Activated B cell treated with CpG ODN at 0.5 μM for 24 hours (primary cell): ENCODE data around the gene HTR2B. TPM values are rescaled to one million over a fixed set of nuclear protein-coding genes. Genes with fewer than 3 reads are reported as not detected.
A peak's percentile ranks its signal among the peaks of the same experiment; 100 is the strongest.

ENCODE experiments used
- ATAC-seq: fragments of 200-7000 bp; cut with Tn5 transposase; one replicate; pipeline ENCODE4 v1.10.0; 2021; ENCODE audit warnings: low read depth, mild to moderate bottlenecking, moderate library complexity
- CTCF ChIA-PET: fragments of 350-600 bp; sonication (Branson Sonifier 250); formaldehyde crosslinking; loops from one replicate; lab custom pipeline; 2021; ENCODE audit warnings: antibody characterized with exemption; lab: Charles Lee
- POLR2A ChIA-PET: fragments of 350-600 bp; sonication (Branson Sonifier 250); formaldehyde crosslinking; loops from one replicate; lab custom pipeline; 2021; ENCODE audit warnings: antibody characterized with exemption; lab: Charles Lee
- DNase-seq: peaks from one replicate; pipeline ENCODE4 v3.0.0; 2022
- H3K27ac Mint-ChIP-seq: one replicate; pipeline ENCODE4 v1.8.0; 2020; ENCODE audit warnings: mixed read lengths
- H3K27me3 Mint-ChIP-seq: one replicate; pipeline ENCODE4 v1.8.0; 2021; ENCODE audit warnings: mixed read lengths
- H3K36me3 Mint-ChIP-seq: one replicate; pipeline ENCODE4 v1.8.0; 2021; ENCODE audit warnings: low read depth, mixed read lengths
- H3K4me1 Mint-ChIP-seq: one replicate; pipeline ENCODE4 v1.8.0; 2021; ENCODE audit warnings: mixed read lengths
- H3K4me3 Mint-ChIP-seq: one replicate; pipeline ENCODE4 v1.8.0; 2020; ENCODE audit warnings: mild to moderate bottlenecking, mixed read lengths
- H3K9me3 Mint-ChIP-seq: one replicate; pipeline ENCODE4 v1.8.0; 2020; ENCODE audit warnings: mixed read lengths
- intact Hi-C: fragments of 100-400 bp; cut with micrococcal nuclease; formaldehyde crosslinking; loops from one replicate; pipeline ENCODE4 v1.15.1; 2024
- total RNA-seq: library from RNA; stranded (reverse); gene quantifications from 2 replicates; pipeline ENCODE4 v1.2.3, GENCODE V29; 2022
- TF ChIP-seq, protein P1 (sequence below): fragments of 200-600 bp; IDR thresholded peaks from one replicate; pipeline ENCODE4 v1.8.0; 2022; ENCODE audit warnings: antibody characterized with exemption, mild to moderate bottlenecking

Gene HTR2B
- total RNA-seq, 1 donor from 2014 or later: not detected

- Mint-ChIP-seq H3K27ac (no peak overlapping the region), H3K4me1 (peaks cover 31% of the 10 kb centered on the region), H3K4me3 (no peak overlapping the region), H3K36me3 (peaks cover 55% of the 10 kb centered on the region), H3K9me3 (no peaks in the 10 kb centered on the region), H3K27me3 (no peaks in the 10 kb centered on the region)
- DNase-seq (no peak), ATAC-seq (no peak)
- intact Hi-C loops: no loop called here
- ChIA-PET CTCF (no interaction called here), POLR2A (no interaction called here)
- TF ChIP-seq, protein P1, sequence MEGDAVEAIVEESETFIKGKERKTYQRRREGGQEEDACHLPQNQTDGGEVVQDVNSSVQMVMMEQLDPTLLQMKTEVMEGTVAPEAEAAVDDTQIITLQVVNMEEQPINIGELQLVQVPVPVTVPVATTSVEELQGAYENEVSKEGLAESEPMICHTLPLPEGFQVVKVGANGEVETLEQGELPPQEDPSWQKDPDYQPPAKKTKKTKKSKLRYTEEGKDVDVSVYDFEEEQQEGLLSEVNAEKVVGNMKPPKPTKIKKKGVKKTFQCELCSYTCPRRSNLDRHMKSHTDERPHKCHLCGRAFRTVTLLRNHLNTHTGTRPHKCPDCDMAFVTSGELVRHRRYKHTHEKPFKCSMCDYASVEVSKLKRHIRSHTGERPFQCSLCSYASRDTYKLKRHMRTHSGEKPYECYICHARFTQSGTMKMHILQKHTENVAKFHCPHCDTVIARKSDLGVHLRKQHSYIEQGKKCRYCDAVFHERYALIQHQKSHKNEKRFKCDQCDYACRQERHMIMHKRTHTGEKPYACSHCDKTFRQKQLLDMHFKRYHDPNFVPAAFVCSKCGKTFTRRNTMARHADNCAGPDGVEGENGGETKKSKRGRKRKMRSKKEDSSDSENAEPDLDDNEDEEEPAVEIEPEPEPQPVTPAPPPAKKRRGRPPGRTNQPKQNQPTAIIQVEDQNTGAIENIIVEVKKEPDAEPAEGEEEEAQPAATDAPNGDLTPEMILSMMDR: no peak
Observed at GRCh38 chr2:231062776-231063175, 62.1 kb downstream of the HTR2B start.

GRCh38 chr2:231059756-231060155, 65.1 kb downstream of the HTR2B start:
- ChIA-PET CTCF (no interaction called here), POLR2A (no interaction called here)
- Mint-ChIP-seq H3K4me3 (no peak overlapping the region), H3K4me1 (peaks cover 39% of the 10 kb centered on the region), H3K36me3 (peaks cover 36% of the 10 kb centered on the region), H3K27me3 (no peaks in the 10 kb centered on the region), H3K9me3 (no peaks in the 10 kb centered on the region), H3K27ac (no peak overlapping the region)
- TF ChIP-seq, protein P1: no peak
- no peak for ATAC-seq
- intact Hi-C loops: loop anchor here (5.0 to 10.0 kb wide), 3 partner anchors 333 to 725 kb away; partner anchors contain the start of genes COPS7B, NCL and PDE6D
- DNase-seq: no peak

DNA sequence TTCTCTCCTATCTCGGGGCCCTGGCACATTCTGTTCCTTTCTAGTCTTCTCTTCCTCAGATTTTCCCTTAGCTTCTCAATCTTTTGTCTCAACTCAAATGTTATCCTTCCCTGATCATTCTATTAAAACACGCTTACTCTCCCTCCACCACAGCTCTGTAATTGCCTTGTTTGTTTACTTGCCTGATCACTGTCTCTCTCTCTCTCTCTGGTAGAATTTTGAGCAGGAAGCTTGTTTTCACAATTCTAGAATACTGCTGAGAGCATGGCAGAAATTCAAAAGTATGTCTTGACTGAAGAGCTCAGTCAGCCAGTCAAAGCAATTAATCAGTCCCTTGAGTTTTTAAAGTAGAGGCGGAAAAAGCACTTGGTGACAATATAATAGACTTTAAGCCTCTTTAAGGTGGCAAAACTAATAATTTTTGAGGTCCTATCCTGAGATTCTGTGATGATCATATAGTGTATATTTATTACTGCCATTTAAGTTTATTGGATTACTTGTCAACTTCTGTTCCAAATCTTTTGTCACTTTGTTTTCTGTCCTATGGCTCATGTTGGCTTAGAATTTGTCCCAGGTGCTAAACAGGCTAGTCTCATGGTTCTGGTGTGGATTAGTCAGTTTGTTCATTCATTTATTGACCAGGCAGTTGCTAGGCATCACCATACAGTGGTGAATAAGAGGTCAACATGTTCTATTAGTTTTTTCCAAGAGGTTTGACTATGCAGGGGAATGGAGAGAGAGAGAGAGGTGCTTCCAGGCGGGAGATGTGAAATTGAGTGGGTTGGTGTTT, 65.9 kb downstream of the HTR2B start:
- no peak for ATAC-seq
- peak overlapping the region; percentile 98 for H3K4me3 Mint-ChIP-seq
- H3K9me3 Mint-ChIP-seq: no peaks in the 10 kb centered on the region
- peaks cover 30% of the 10 kb centered on the region for H3K36me3 Mint-ChIP-seq
- H3K27me3 Mint-ChIP-seq: no peaks in the 10 kb centered on the region
- ChIA-PET CTCF (no interaction called here), POLR2A (no interaction called here)
- intact Hi-C loops: loop anchor here (5.0 to 10.0 kb wide), 3 partner anchors 333 to 726 kb away; partner anchors contain the start of genes COPS7B, NCL and PDE6D
- no peak overlapping the region for H3K27ac Mint-ChIP-seq
- peaks cover 39% of the 10 kb centered on the region for H3K4me1 Mint-ChIP-seq
- no peak for DNase-seq
- TF ChIP-seq, protein P1: no peak

Other genes starting within 250 kb of the HTR2B start
- 4.5 and 6.3 TPM in 2 replicates for gene GPR55, start 199.8 kb downstream of the HTR2B start, total RNA-seq
- gene SPATA3, start 128.9 kb downstream of the HTR2B start, total RNA-seq: not detected in 2 replicates
- not detected in 2 replicates for gene C2orf72, start 87.5 kb downstream of the HTR2B start, total RNA-seq
- 99.9 and 105 TPM in 2 replicates for gene PSMD1, start 68.2 kb downstream of the HTR2B start, total RNA-seq
- 9.0 and 9.5 TPM in 2 replicates for gene ARMC9, start 73.6 kb upstream of the HTR2B start, total RNA-seq